Measurements from ENCODE around the gene PTPRO. TPM values are rescaled to one million over a fixed set of nuclear protein-coding genes. Genes with fewer than 3 reads are reported as not detected.

PTPRO gene
- under 0.01 TPM in 1 of 2 replicates, not detected in the other for total RNA-seq

DNA sequence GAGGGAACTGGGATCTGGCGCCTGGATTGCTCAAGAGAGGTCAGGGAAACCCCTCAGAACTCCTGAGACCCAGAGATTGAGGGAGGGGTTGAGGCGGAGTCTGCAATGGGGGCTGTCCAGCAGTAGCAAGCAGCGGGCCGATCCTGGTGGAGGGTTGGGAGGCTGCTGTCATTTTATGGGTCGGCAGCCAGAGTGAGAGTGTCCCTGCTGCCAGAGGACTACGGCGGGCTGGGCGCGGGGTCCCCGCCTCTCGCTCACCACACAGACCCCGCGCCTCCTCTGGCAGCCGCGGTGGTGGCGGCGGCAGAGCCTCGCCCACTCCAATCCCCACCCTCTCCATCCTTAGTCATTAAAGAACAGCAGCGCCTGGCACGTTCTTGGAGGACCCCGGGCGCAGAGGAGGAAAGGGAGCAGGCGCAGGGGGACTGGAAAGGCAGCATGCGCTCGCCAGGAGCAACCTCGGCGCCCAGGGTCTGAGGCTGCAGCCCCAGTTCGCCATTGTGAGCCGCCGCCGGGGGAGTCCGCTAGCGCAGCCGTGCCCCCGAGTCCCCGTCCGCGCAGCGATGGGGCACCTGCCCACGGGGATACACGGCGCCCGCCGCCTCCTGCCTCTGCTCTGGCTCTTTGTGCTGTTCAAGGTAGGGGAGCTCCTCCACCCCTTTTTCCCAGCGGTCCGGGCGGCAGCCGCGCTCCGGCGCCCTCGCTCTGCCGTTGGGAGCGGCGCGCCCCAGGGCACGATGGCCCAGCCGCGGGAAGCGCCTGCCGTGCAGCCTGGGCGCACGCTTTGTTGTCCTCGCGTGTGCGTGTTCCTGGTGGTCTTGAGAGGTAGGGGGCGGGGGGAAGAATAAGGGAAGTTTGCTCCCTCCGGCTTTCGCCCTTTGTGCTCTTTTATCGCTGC, at the start of gene PTPRO:
Gene PTPRO (plus strand): TSS at position 345 of the 898 bp plus-strand sequence.

Other genes starting within 250 kb of the PTPRO start
- not detected in 2 replicates for gene RERG, start 101.1 kb upstream of the PTPRO start, total RNA-seq

Data from placental epithelial cell (primary cell).